ENCODE measurements around the gene USP36. TPM values are rescaled to one million over a fixed set of nuclear protein-coding genes. Genes with fewer than 3 reads are reported as not detected.
"Not testable (repeated sequence)": the region's sequence is repeated elsewhere in the genome, so short reads cannot be mapped to it uniquely, and the experiment has no call there.

USP36 gene
- total RNA-seq, 4 donors from 2014 or later = 6.5 to 102 (median 31.9) TPM

DNA sequence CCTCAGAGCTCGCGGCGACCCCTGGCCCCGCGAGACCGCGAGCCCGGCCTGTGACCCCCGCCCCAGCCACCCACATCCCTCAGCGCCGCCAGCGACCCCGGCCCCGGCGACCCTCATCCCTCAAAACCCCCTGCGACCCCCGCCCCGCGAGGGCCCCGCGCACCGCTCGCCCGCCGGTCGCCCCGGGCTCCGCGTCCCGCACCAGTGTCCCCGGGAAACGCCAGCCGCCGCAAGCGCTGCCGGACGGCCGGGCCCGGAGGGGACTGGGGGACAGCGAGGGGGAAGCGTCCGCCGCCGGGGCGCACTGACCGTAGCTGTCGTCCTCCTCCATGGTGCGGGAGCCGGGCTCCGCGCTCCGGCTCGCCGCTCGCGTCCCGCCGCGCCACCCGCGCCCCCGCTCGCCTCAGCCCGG lies 58.7 kb downstream of the USP36 start, which contains the start of gene CYTH1:
Gene CYTH1, minus strand, starts transcription at position 381 of the 412 bp plus-strand sequence. Its CDS starts 50 bp downstream, at position 331.
- peak within 1 kb of the TSS; percentile 88 to 94 for H3K27ac ChIP-seq

DNA sequence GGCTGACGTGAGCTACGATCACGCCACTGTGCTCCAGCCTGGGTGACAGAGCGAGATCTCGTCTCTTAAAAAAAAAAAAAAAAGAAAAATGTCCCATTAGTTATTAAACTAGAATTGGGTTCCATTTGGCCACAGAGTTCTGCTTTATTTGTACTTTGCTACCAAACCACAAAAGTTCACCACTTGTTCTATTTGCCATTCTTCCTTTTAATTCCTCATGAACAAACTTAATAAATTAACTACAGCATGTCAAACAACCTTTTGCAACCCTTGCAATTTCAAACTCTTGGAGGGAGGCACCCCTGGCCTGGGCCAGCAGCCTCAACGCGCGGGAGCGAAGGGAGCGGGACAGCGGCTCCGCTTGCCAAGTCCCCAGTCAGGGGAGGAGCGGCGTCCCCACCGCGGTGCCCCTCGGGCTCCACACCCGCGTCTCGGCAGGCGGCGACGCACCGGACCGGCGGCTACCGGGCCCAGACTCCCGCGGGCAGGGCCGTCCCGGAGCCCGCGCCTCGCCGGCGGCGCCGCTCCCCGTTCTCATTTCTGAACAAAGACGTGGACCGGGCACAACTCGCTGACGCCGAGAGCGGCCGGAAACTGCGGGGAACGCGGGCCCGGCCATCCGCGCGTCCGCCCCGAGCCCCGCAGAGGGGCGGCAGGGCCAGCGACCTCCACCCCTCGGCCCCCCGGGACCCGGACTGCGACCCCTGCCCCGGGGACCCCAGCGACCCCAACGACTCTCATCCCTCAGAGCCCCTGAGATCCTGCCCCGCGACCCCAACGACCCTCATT lies 59.3 kb downstream of the USP36 start:
- TF ChIP-seq, protein P1, sequence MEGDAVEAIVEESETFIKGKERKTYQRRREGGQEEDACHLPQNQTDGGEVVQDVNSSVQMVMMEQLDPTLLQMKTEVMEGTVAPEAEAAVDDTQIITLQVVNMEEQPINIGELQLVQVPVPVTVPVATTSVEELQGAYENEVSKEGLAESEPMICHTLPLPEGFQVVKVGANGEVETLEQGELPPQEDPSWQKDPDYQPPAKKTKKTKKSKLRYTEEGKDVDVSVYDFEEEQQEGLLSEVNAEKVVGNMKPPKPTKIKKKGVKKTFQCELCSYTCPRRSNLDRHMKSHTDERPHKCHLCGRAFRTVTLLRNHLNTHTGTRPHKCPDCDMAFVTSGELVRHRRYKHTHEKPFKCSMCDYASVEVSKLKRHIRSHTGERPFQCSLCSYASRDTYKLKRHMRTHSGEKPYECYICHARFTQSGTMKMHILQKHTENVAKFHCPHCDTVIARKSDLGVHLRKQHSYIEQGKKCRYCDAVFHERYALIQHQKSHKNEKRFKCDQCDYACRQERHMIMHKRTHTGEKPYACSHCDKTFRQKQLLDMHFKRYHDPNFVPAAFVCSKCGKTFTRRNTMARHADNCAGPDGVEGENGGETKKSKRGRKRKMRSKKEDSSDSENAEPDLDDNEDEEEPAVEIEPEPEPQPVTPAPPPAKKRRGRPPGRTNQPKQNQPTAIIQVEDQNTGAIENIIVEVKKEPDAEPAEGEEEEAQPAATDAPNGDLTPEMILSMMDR (IDR thresholded peaks at IDR 0.05) = no peak
- TF ChIP-seq POLR2A (IDR thresholded peaks at IDR 0.05) = peak in 1 of 2 donors; percentile 24

More for the DNA sequence above, 58.7 kb downstream of the USP36 start, which contains the start of gene CYTH1:
- Histone ChIP-seq H3K36me3 (no peaks in the 10 kb centered on the region), H3K4me3 (peak within 1 kb of the TSS; percentile 86 to 100), H3K27me3 (no peaks in the 10 kb centered on the region), H3K4me1 (no peaks in the 10 kb centered on the region), H3K9me3 (no peaks in the 10 kb centered on the region)
- peak in 1 of 2 donors; percentile 44 for DNase-seq
- intact Hi-C loops (cut with DNase I; ENCODE audit: low total_unique reads) = no loop called here
- TF ChIP-seq, protein P1 (IDR thresholded peaks at IDR 0.05) = no peak
- TF ChIP-seq POLR2A (IDR thresholded peaks at IDR 0.05) = peak; percentile 62 to 69

DNA sequence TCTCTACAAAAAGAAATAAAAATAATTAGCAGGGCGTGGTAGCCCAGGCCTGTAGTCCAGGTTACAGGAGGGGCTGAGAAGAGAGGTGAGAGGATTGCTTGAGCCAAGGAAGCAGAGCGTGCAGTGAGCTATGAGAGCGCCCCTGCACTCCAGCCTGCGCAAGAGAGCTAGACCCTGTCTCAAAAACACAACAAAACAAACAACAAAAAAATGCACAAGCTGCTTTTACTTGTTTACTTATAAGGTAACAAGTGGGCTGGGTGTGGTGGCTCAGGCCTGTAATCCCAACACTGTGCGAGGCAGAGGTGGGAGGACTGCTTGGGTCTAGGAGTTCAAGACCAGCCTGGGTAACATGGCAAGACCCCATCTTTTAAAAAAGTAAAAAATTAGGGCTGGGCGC lies 60.3 kb downstream of the USP36 start:
- no peaks in the 10 kb centered on the region for H3K9me3 ChIP-seq
- H3K27me3 ChIP-seq = no peaks in the 10 kb centered on the region
- H3K27ac ChIP-seq = peak overlapping the region in 1 of 2 donors; percentile 94
- H3K4me1 ChIP-seq = no peaks in the 10 kb centered on the region
- intact Hi-C loops (cut with DNase I; ENCODE audit: low total_unique reads) = no loop called here
- H3K36me3 ChIP-seq = no peaks in the 10 kb centered on the region
- H3K4me3 ChIP-seq = no peak overlapping the region
- TF ChIP-seq, protein P1 (IDR thresholded peaks at IDR 0.05) = no peak
- TF ChIP-seq POLR2A (IDR thresholded peaks at IDR 0.05) = no peak
- no peak for DNase-seq

More for the DNA sequence above, 59.3 kb downstream of the USP36 start:
- Histone ChIP-seq H3K4me3 (peak overlapping the region; percentile 59 to 100), H3K36me3 (no peaks in the 10 kb centered on the region), H3K9me3 (no peaks in the 10 kb centered on the region), H3K27ac (peak overlapping the region; percentile 88 to 94), H3K4me1 (no peaks in the 10 kb centered on the region), H3K27me3 (no peaks in the 10 kb centered on the region)
- intact Hi-C loops (cut with DNase I; ENCODE audit: low total_unique reads) = no loop called here
- peak in 1 of 2 donors; percentile 50 for DNase-seq

DNA sequence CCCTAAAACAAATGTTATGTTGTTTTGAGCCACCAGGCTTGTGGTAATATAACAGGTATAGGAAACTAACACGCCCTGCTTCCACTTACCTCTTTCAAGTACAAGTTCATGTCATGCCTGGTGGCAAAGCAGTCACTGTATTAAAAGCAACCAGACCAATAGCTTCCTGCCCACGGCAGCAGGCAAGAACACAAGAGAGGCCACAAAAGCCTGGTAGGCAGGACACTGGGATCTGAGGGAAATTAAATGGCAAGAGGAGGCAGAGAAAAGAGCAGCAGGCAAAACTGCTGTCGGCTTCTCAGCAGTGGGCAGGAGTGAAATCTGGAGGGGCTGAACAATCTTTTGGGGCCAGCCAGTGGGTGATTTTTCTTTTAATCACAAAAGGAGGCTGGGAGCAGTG lies 60.8 kb downstream of the USP36 start:
- Histone ChIP-seq H3K36me3 (no peaks in the 10 kb centered on the region), H3K9me3 (no peaks in the 10 kb centered on the region), H3K4me1 (no peaks in the 10 kb centered on the region), H3K4me3 (no peak overlapping the region), H3K27me3 (no peaks in the 10 kb centered on the region), H3K27ac (peak overlapping the region in 1 of 2 donors; percentile 94)
- intact Hi-C loops (cut with DNase I; ENCODE audit: low total_unique reads) = no loop called here
- no peak for DNase-seq
- no peak for TF ChIP-seq POLR2A (IDR thresholded peaks at IDR 0.05)
- TF ChIP-seq, protein P1 (IDR thresholded peaks at IDR 0.05) = no peak

DNA sequence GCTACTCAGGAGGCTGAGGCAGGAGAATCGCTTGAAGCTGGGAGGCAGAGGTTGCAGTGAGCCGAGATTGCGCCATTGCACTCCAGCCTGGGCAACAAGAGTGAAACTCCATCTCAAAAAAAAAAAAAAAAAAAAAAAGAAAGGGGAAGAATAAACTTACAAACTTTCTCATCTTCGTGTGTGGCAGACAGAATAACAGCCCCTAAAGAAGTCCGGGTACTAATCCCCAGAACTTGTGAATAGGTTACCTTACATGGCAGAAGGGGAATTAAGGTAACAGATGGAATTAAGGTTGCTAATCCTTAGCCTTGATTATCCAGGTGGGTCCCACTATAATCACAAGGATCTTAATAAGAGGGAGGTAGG lies 61.3 kb downstream of the USP36 start:
- intact Hi-C loops (cut with DNase I; ENCODE audit: low total_unique reads); H3K36me3 ChIP-seq; H3K4me1 ChIP-seq; H3K9me3 ChIP-seq; H3K4me3 ChIP-seq; H3K27me3 ChIP-seq; DNase-seq: not testable (repeated sequence)
- peak overlapping the region in 1 of 2 donors; percentile 94 for H3K27ac ChIP-seq

Data from uterus (tissue), 4 donors.